Activated T-cell treated with anti-CD3 and anti-CD28 coated beads for 1 hour (primary cell): ENCODE results near the gene CHERP.
"Not testable (repeated sequence)": the region's sequence is repeated elsewhere in the genome, so short reads cannot be mapped to it uniquely, and the experiment has no call there.

ENCODE experiments used
- DNase-seq: peaks from one replicate; pipeline ENCODE4 v3.0.0-alpha.2; 2020; ENCODE audit warnings: low read depth

The CHERP gene

GRCh38 chr19:16576690-16577530 is 34.7 kb upstream of the CHERP start:
- no peak for DNase-seq

- DNase-seq, result no peak
Observed at GRCh38 chr19:16575861-16576689, 33.8 kb upstream of the CHERP start.

GRCh38 chr19:16575282-16575681 is 33.0 kb upstream of the CHERP start:
- DNase-seq, result no peak

GRCh38 chr19:16573925-16574324 is 31.7 kb upstream of the CHERP start:
- no peak for DNase-seq

GRCh38 chr19:16573296-16573695 is 31.1 kb upstream of the CHERP start:
- DNase-seq, result no peak

- DNase-seq, result peak; percentile 81
Observed at GRCh38 chr19:16572332-16573211, 30.3 kb upstream of the CHERP start, which contains the start of gene SLC35E1. Gene SLC35E1, minus strand, starts transcription at chr19:16572415. Its CDS starts 51 bp downstream, at chr19:16572364.

- DNase-seq, result no peak
Observed at GRCh38 chr19:16571822-16572331, 29.6 kb upstream of the CHERP start.

GRCh38 chr19:16571283-16571682 is 29.0 kb upstream of the CHERP start:
- DNase-seq, result no peak

GRCh38 chr19:16569609-16570320 is 27.5 kb upstream of the CHERP start:
- DNase-seq, result no peak

GRCh38 chr19:16566702-16567101 is 24.5 kb upstream of the CHERP start:
- DNase-seq, result no peak

GRCh38 chr19:16566161-16566560 is 23.9 kb upstream of the CHERP start:
- peak; percentile 67 for DNase-seq

GRCh38 chr19:16564842-16565241 is 22.6 kb upstream of the CHERP start:
- no peak for DNase-seq

GRCh38 chr19:16562608-16563025 is 20.4 kb upstream of the CHERP start:
- no peak for DNase-seq

- DNase-seq, result no peak
Observed at GRCh38 chr19:16561382-16561781, 19.1 kb upstream of the CHERP start.

- DNase-seq, result no peak
Observed at GRCh38 chr19:16559780-16560276, 17.6 kb upstream of the CHERP start.

- DNase-seq, result no peak
Observed at GRCh38 chr19:16554776-16555175, 12.5 kb upstream of the CHERP start.

- not testable (repeated sequence) for DNase-seq
Observed at GRCh38 chr19:16551902-16552301, 9.7 kb upstream of the CHERP start.

- no peak for DNase-seq
Observed at GRCh38 chr19:16548956-16549355, 6.7 kb upstream of the CHERP start.

- no peak for DNase-seq
Observed at GRCh38 chr19:16544473-16545231, 2.4 kb upstream of the CHERP start.

- DNase-seq, result not testable (repeated sequence)
Observed at GRCh38 chr19:16543734-16544133, 1.5 kb upstream of the CHERP start.
